ENCODE data around the gene MYADM. TPM values are rescaled to one million over a fixed set of nuclear protein-coding genes. Genes with fewer than 3 reads are reported as not detected.

Gene MYADM
- total RNA-seq, 1 experiment from 2014 or later: 39.0 TPM

DNA sequence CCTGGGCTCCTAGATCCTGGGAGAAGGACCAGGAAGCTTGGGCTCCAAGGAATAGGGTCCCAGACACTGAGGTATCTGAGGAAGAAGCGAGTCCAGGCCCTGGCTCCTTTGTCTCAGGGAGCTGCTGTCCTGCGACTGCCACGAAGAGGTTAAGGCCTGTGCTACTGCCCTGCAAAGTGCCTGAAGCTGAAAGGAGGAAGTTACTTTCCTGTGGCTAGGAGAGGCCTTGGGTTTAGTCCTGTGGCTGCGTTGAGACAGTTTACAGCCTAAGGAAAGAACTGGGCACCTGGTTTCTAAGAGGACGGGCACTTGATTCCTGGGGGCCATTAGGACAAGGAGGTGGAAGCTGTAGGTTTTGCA is 2.8 kb downstream of the MYADM start:
- intact Hi-C loops (cut with micrococcal nuclease): no loop called here
- Mint-ChIP-seq H3K36me3 (ENCODE audit: insufficient read depth, unreplicated experiment) (peaks cover 48% of the 10 kb centered on the region), H3K4me3 (ENCODE audit: unreplicated experiment) (peak overlapping the region; percentile 52), H3K9me3 (ENCODE audit: unreplicated experiment) (no peaks in the 10 kb centered on the region), H3K27ac (ENCODE audit: low read depth, unreplicated experiment) (no peak overlapping the region), H3K27me3 (ENCODE audit: insufficient read depth, unreplicated experiment) (no peaks in the 10 kb centered on the region), H3K4me1 (ENCODE audit: insufficient read depth, unreplicated experiment) (peaks cover 20% of the 10 kb centered on the region)
- no peak for DNase-seq (ENCODE audit: unreplicated experiment)
- POLR2A ChIA-PET: no interaction called here
- TF ChIP-seq, protein P1, sequence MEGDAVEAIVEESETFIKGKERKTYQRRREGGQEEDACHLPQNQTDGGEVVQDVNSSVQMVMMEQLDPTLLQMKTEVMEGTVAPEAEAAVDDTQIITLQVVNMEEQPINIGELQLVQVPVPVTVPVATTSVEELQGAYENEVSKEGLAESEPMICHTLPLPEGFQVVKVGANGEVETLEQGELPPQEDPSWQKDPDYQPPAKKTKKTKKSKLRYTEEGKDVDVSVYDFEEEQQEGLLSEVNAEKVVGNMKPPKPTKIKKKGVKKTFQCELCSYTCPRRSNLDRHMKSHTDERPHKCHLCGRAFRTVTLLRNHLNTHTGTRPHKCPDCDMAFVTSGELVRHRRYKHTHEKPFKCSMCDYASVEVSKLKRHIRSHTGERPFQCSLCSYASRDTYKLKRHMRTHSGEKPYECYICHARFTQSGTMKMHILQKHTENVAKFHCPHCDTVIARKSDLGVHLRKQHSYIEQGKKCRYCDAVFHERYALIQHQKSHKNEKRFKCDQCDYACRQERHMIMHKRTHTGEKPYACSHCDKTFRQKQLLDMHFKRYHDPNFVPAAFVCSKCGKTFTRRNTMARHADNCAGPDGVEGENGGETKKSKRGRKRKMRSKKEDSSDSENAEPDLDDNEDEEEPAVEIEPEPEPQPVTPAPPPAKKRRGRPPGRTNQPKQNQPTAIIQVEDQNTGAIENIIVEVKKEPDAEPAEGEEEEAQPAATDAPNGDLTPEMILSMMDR (IDR thresholded peaks at IDR 0.05; ENCODE audit: unreplicated experiment): no peak
- CTCF ChIA-PET: interaction anchor here (1.0 to 1.5 kb wide), 3 partner anchors 11 to 156 kb away, joined by 3 read pairs; no protein-coding TSS in a partner anchor
- BruUV-seq (replicated peaks): no TSS peak

DNA sequence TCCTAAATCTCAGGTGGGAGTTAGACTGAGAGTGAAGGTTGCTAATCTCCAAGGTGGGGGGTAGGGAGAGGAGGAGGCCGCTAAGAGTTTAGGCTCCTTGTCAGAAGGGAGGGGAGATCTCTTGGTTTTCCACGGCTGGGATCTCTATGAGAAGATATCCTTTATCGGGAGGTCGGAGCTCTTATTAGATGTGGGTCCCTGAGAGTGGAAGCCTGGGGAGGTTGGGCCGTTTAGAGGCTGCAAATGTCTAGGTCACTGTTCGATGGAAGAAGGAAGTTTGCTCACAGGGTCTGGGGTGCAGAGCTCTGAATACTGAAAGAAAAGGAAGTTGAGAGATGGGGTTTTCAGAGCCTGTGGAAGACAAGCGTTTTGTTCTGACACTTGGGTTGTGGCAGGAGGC is 3.8 kb downstream of the MYADM start:
- Mint-ChIP-seq H3K36me3 (ENCODE audit: insufficient read depth, unreplicated experiment) (peaks cover 58% of the 10 kb centered on the region), H3K27ac (ENCODE audit: low read depth, unreplicated experiment) (no peak overlapping the region), H3K4me1 (ENCODE audit: insufficient read depth, unreplicated experiment) (peaks cover 20% of the 10 kb centered on the region), H3K4me3 (ENCODE audit: unreplicated experiment) (no peak overlapping the region), H3K27me3 (ENCODE audit: insufficient read depth, unreplicated experiment) (no peaks in the 10 kb centered on the region), H3K9me3 (ENCODE audit: unreplicated experiment) (no peaks in the 10 kb centered on the region)
- intact Hi-C loops (cut with micrococcal nuclease): no loop called here
- CTCF ChIA-PET: interaction anchor here (0.6 to 1.5 kb wide), 4 partner anchors 10 to 155 kb away, joined by 3 to 5 read pairs (median 4); partner anchors contain the start of gene PRKCG
- DNase-seq (ENCODE audit: unreplicated experiment): no peak
- TF ChIP-seq, protein P1 (IDR thresholded peaks at IDR 0.05; ENCODE audit: unreplicated experiment): no peak
- POLR2A ChIA-PET: no interaction called here
- BruUV-seq (replicated peaks): no TSS peak

DNA sequence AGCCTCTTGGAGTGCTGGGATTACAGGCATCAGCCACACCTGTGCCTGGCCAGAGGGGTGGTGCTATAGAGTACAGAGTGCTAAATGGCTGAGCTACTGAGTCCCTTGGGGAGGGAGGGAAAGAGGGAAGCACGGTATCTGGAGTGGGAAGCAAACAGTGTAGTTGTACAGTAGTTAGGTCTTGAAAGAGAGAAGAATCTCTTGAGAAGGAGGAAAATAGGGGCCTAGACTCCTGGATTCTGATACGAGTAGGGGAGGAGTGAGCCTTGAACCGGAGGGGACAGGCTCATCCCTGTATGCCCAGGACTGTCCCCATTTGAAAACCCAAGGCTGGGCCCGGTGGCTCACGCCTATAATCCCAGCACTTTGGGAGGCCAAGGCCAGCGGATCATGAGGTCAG is 5.1 kb downstream of the MYADM start:
- H3K4me3 Mint-ChIP-seq (ENCODE audit: unreplicated experiment): no peak overlapping the region
- intact Hi-C loops (cut with micrococcal nuclease): no loop called here
- ChIA-PET CTCF (interaction anchor here (0.5 to 1.0 kb wide), 3 partner anchors 89 to 977 kb away, joined by 3 to 4 read pairs (median 4); no protein-coding TSS in a partner anchor), POLR2A (no interaction called here)
- peak overlapping the region; percentile 80 for H3K27ac Mint-ChIP-seq (ENCODE audit: low read depth, unreplicated experiment)
- H3K36me3 Mint-ChIP-seq (ENCODE audit: insufficient read depth, unreplicated experiment): peaks cover 68% of the 10 kb centered on the region
- no peaks in the 10 kb centered on the region for H3K27me3 Mint-ChIP-seq (ENCODE audit: insufficient read depth, unreplicated experiment)
- TF ChIP-seq, protein P1 (IDR thresholded peaks at IDR 0.05; ENCODE audit: unreplicated experiment): no peak
- peaks cover 13% of the 10 kb centered on the region for H3K4me1 Mint-ChIP-seq (ENCODE audit: insufficient read depth, unreplicated experiment)
- no peak for DNase-seq (ENCODE audit: unreplicated experiment)
- no TSS peak for BruUV-seq (replicated peaks)
- H3K9me3 Mint-ChIP-seq (ENCODE audit: unreplicated experiment): no peaks in the 10 kb centered on the region

DNA sequence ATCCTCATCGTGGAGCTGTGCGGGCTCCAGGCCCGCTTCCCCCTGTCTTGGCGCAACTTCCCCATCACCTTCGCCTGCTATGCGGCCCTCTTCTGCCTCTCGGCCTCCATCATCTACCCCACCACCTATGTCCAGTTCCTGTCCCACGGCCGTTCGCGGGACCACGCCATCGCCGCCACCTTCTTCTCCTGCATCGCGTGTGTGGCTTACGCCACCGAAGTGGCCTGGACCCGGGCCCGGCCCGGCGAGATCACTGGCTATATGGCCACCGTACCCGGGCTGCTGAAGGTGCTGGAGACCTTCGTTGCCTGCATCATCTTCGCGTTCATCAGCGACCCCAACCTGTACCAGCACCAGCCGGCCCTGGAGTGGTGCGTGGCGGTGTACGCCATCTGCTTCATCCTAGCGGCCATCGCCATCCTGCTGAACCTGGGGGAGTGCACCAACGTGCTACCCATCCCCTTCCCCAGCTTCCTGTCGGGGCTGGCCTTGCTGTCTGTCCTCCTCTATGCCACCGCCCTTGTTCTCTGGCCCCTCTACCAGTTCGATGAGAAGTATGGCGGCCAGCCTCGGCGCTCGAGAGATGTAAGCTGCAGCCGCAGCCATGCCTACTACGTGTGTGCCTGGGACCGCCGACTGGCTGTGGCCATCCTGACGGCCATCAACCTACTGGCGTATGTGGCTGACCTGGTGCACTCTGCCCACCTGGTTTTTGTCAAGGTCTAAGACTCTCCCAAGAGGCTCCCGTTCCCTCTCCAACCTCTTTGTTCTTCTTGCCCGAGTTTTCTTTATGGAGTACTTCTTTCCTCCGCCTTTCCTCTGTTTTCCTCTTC is 6.3 kb downstream of the MYADM start:
- Mint-ChIP-seq H3K27ac (ENCODE audit: low read depth, unreplicated experiment) (no peak overlapping the region), H3K27me3 (ENCODE audit: insufficient read depth, unreplicated experiment) (no peaks in the 10 kb centered on the region), H3K9me3 (ENCODE audit: unreplicated experiment) (no peaks in the 10 kb centered on the region), H3K36me3 (ENCODE audit: insufficient read depth, unreplicated experiment) (peaks cover 68% of the 10 kb centered on the region), H3K4me3 (ENCODE audit: unreplicated experiment) (no peak overlapping the region), H3K4me1 (ENCODE audit: insufficient read depth, unreplicated experiment) (peaks cover 5% of the 10 kb centered on the region)
- TF ChIP-seq, protein P1 (IDR thresholded peaks at IDR 0.05; ENCODE audit: unreplicated experiment): no peak
- intact Hi-C loops (cut with micrococcal nuclease): no loop called here
- BruUV-seq (replicated peaks): no TSS peak
- DNase-seq (ENCODE audit: unreplicated experiment): no peak
- POLR2A ChIA-PET: no interaction called here
- CTCF ChIA-PET: no interaction called here
